Measurements from ENCODE around the gene LRRC56. TPM values are rescaled to one million over a fixed set of nuclear protein-coding genes. Genes with fewer than 3 reads are reported as not detected.

Gene LRRC56
- total and polyA plus RNA-seq, 9 of the 15 experiments (the other 6 are each of a cell fraction or from before 2014, with no cell fraction given) = 0.03 to 4.5 (median 1.0) TPM; not detected in 1

GRCh38 chr11:518463-519202, 18.7 kb upstream of the LRRC56 start (continued):
- TF ChIP-seq CHD1 (IDR thresholded peaks at IDR 0.05; ENCODE audit: low read length) (peak; percentile 20), TOE1 (IDR thresholded peaks at IDR 0.05; ENCODE audit: borderline replicate concordance) (peak; percentile 99), TOE1 (CRISPR knock-in tag; IDR thresholded peaks at IDR 0.05; ENCODE audit: borderline replicate concordance, low read depth) (no peak), TBL1XR1 (IDR thresholded peaks at IDR 0.05; ENCODE audit: low read length in 2 of 2) (peak in 1 of 2 experiments; percentile 26; a peak in 1 of 4 replicates), CXXC5 (CRISPR knock-in tag; IDR thresholded peaks at IDR 0.05) (peak; percentile 98), HNRNPL (IDR thresholded peaks at IDR 0.05; ENCODE audit: low read depth, low read length) (peak; percentile 61; the same call in 1 of the 2 replicates), POU5F1 (IDR thresholded peaks at IDR 0.05; ENCODE audit: borderline replicate concordance, low read depth, low read length, partially characterized antibody) (no peak), ZNF444 (CRISPR knock-in tag; IDR thresholded peaks at IDR 0.05) (no peak), SMAD4 (CRISPR knock-in tag; conservative IDR thresholded peaks at IDR 0.05) (peak; percentile 96), ZNF384 (IDR thresholded peaks at IDR 0.05; ENCODE audit: low read depth, low read length) (peak; percentile 14; the same call in 1 of the 2 replicates), ILF3 (IDR thresholded peaks at IDR 0.05; ENCODE audit: borderline replicate concordance) (peak; percentile 98), GATAD2B (IDR thresholded peaks at IDR 0.05; ENCODE audit: borderline replicate concordance) (peak; percentile 96), ZNF583 (CRISPR knock-in tag; IDR thresholded peaks at IDR 0.05) (peak; percentile 43; the same call in 1 of the 2 replicates), ZNF431 (CRISPR knock-in tag; IDR thresholded peaks at IDR 0.05) (no peak), ZFX (CRISPR knock-in tag; IDR thresholded peaks at IDR 0.05) (peak; percentile 69), GTF3C2 (IDR thresholded peaks at IDR 0.05; ENCODE audit: borderline replicate concordance, extremely low read depth, insufficient read length) (no peak), HNRNPLL (IDR thresholded peaks at IDR 0.05; ENCODE audit: low read depth, low read length, poor library complexity, severe bottlenecking) (peak; percentile 54), WHSC1 (IDR thresholded peaks at IDR 0.05; ENCODE audit: low read length) (no peak), RBM14 (IDR thresholded peaks at IDR 0.05; ENCODE audit: borderline replicate concordance, insufficient read depth, low read depth, low read length) (no peak), CREB3L1 (IDR thresholded peaks at IDR 0.05; ENCODE audit: borderline replicate concordance, low read depth) (peak; percentile 70), ASH1L (IDR thresholded peaks at IDR 0.05; ENCODE audit: borderline replicate concordance, low read depth, partially characterized antibody) (no peak), CC2D1A (IDR thresholded peaks at IDR 0.05) (no peak), ZKSCAN8 (CRISPR knock-in tag; IDR thresholded peaks at IDR 0.05) (0 out of 2 replicates have a peak, but pooled peaks have one; percentile 14), MTA2 (IDR thresholded peaks at IDR 0.05; ENCODE audit: low read depth) (0 out of 2 replicates have a peak, but pooled peaks have one; percentile 11), RBFOX2 (IDR thresholded peaks at IDR 0.05; ENCODE audit: low read depth, low read length) (peak; percentile 75)
